AG09309 (cell line): ENCODE measurements around the gene GNAI1.

Experiments used
- DNase-seq: peaks from one replicate; pipeline ENCODE4 v3.0.0-alpha.2; 2010; ENCODE audit warnings: low read depth
- H3K4me3 ChIP-seq: 2 replicates; pipeline ENCODE4 v1.5.1; 2011; ENCODE audit warnings: mild to moderate bottlenecking, low read depth, low read length, moderate library complexity; ENCODE audit not compliant: control insufficient read depth
- CTCF ChIP-seq: IDR thresholded peaks from 2 replicates; pipeline ENCODE4 v1.5.1; 2011; ENCODE audit warnings: mild to moderate bottlenecking, low read depth, low read length, inconsistent platforms; ENCODE audit not compliant: insufficient read depth, control insufficient read depth; ENCODE audit errors: missing control alignments

GNAI1 gene

GRCh38 chr7:80095545-80095944 lies 39.1 kb upstream of the GNAI1 start:
- TF ChIP-seq CTCF, result peak; percentile 36
- DNase-seq, result no peak

GRCh38 chr7:80097756-80098155 lies 36.9 kb upstream of the GNAI1 start:
- peak; percentile 40 for DNase-seq
- H3K4me3 ChIP-seq, result no peak overlapping the region
- TF ChIP-seq CTCF, result no peak

More at GRCh38 chr7:80095545-80095944, 39.1 kb upstream of the GNAI1 start:
- H3K4me3 ChIP-seq, result no peak overlapping the region

GRCh38 chr7:80098795-80099194 lies 35.8 kb upstream of the GNAI1 start:
- no peak overlapping the region for H3K4me3 ChIP-seq
- no peak for DNase-seq
- TF ChIP-seq CTCF, result peak; percentile 22

- no peak for TF ChIP-seq CTCF
- no peak for DNase-seq
- no peak overlapping the region for H3K4me3 ChIP-seq
Observed at GRCh38 chr7:80100254-80100653, 34.4 kb upstream of the GNAI1 start.

- H3K4me3 ChIP-seq, result no peak overlapping the region
- TF ChIP-seq CTCF, result no peak
- DNase-seq, result no peak
Observed at GRCh38 chr7:80105701-80106408, 28.8 kb upstream of the GNAI1 start.

GRCh38 chr7:80106498-80107113 lies 28.0 kb upstream of the GNAI1 start:
- no peak overlapping the region for H3K4me3 ChIP-seq
- TF ChIP-seq CTCF, result no peak
- no peak for DNase-seq
